Adrenal gland (tissue), 5 donors: ENCODE measurements around the gene RAB38.

ENCODE experiments used
- CTCF ChIP-seq, 6 experiments: fragments of 450-650 bp in 4 of 6; fragments of 200-600 bp in 2 of 6; sonication (generic) in 1 of 6; IDR thresholded peaks; 1 replicate in 5 of 6; 2 replicates in 1 of 6; pipeline versions ENCODE4 v1.5.1 to v1.8.0; 2016 to 2021; ENCODE audit warnings: antibody characterized with exemption in 6 of 6, mild to moderate bottlenecking in 2 of 6, moderate library complexity in 1 of 6
- POLR2A ChIP-seq, 2 donors: fragments of 450-650 bp; IDR thresholded peaks; one replicate each; pipeline ENCODE4 v1.6.1; 2017; ENCODE audit warnings: antibody characterized with exemption in 2 of 2, mild to moderate bottlenecking in 2 of 2, moderate library complexity in 1 of 2
- donor health status: DM: no; HTN: no; CAD: no.

- TF ChIP-seq CTCF (IDR thresholded peaks at IDR 0.05) (no peak), POLR2A (IDR thresholded peaks at IDR 0.05) (no peak)
Measured at GRCh38 chr11:88066090-88066489, 109.2 kb downstream of the RAB38 start.
